Stimulated activated naive B cell treated with anti-CD40 and anti-IgM and Interleukin-4, amounts not matched to agents 10 μg/mL and 1 μg/mL and 100 μg/mL, for 72 hours (primary cell): ENCODE data around the gene NBPF19.
"Not testable (repeated sequence)": the region's sequence is repeated elsewhere in the genome, so short reads cannot be mapped to it uniquely, and the experiment has no call there.

Source experiments
- ATAC-seq, 2 donors: fragments of 150-1000 bp; cut with Tn5 transposase; replicated peaks; 2 replicates each; pipeline ENCODE4 v1.10.0; 2021; ENCODE audit warnings: moderate library complexity in 1 of 2
- DNase-seq: peaks from one replicate; pipeline ENCODE4 v3.0.0; 2021
- H3K27ac Mint-ChIP-seq: one replicate; pipeline ENCODE4 v1.8.0; 2022; ENCODE audit warnings: mild to moderate bottlenecking, mixed read lengths
- H3K27me3 Mint-ChIP-seq, 2 donors: one replicate each; pipeline ENCODE4 v1.8.0; 2022; ENCODE audit warnings: mixed read lengths in 2 of 2
- H3K36me3 Mint-ChIP-seq, 2 donors: one replicate each; pipeline ENCODE4 v1.8.0; 2022; ENCODE audit warnings: mixed read lengths in 2 of 2, mild to moderate bottlenecking in 1 of 2
- H3K4me1 Mint-ChIP-seq, 2 donors: one replicate each; pipeline ENCODE4 v1.8.0; 2022; ENCODE audit warnings: mixed read lengths in 2 of 2, mild to moderate bottlenecking in 1 of 2
- H3K4me3 Mint-ChIP-seq, 2 donors: one replicate each; pipeline ENCODE4 v1.8.0; 2022; ENCODE audit warnings: mild to moderate bottlenecking in 2 of 2, mixed read lengths in 2 of 2, moderate library complexity in 1 of 2
- H3K9me3 Mint-ChIP-seq, 2 donors: one replicate each; pipeline ENCODE4 v1.8.0; 2022; ENCODE audit warnings: mixed read lengths in 2 of 2, mild to moderate bottlenecking in 1 of 2

The NBPF19 gene, protein sequence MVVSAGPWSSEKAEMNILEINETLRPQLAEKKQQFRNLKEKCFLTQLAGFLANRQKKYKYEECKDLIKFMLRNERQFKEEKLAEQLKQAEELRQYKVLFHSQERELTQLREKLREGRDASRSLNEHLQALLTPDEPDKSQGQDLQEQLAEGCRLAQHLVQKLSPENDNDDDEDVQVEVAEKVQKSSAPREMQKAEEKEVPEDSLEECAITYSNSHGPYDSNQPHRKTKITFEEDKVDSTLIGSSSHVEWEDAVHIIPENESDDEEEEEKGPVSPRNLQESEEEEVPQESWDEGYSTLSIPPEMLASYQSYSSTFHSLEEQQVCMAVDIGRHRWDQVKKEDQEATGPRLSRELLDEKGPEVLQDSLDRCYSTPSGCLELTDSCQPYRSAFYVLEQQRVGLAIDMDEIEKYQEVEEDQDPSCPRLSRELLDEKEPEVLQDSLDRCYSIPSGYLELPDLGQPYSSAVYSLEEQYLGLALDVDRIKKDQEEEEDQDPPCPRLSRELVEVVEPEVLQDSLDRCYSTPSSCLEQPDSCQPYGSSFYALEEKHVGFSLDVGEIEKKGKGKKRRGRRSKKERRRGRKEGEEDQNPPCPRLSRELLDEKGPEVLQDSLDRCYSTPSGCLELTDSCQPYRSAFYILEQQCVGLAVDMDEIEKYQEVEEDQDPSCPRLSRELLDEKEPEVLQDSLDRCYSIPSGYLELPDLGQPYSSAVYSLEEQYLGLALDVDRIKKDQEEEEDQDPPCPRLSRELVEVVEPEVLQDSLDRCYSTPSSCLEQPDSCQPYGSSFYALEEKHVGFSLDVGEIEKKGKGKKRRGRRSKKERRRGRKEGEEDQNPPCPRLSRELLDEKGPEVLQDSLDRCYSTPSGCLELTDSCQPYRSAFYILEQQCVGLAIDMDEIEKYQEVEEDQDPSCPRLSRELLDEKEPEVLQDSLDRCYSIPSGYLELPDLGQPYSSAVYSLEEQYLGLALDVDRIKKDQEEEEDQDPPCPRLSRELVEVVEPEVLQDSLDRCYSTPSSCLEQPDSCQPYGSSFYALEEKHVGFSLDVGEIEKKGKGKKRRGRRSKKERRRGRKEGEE (N-terminal part only)

DNA sequence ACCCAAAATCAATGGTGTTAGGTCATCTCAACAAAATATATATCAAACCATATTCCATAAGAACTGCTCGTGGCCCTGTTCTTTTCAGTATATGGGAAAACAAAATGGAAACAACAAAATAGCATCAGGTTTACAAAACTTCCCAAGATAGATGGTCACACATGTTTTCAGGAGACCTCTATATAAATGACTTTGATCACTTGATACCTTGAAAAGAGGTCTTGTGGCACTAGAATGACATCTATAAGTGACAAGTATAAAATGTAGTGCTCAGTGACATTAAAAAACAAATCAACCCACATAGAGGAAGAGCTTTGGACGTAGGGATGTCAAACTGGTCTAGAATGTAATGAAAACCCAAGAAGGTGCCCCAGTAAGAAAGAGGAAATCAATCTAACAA, at the start of gene NBPF19:
Gene NBPF19, plus strand, starts transcription at position 301 of the 400 bp plus-strand sequence. CDS start 888 bp downstream, outside the sequence.
- H3K9me3 Mint-ChIP-seq, H3K4me1 Mint-ChIP-seq, H3K36me3 Mint-ChIP-seq, ATAC-seq, H3K27me3 Mint-ChIP-seq, DNase-seq, H3K27ac Mint-ChIP-seq, H3K4me3 Mint-ChIP-seq: not testable (repeated sequence)

DNA sequence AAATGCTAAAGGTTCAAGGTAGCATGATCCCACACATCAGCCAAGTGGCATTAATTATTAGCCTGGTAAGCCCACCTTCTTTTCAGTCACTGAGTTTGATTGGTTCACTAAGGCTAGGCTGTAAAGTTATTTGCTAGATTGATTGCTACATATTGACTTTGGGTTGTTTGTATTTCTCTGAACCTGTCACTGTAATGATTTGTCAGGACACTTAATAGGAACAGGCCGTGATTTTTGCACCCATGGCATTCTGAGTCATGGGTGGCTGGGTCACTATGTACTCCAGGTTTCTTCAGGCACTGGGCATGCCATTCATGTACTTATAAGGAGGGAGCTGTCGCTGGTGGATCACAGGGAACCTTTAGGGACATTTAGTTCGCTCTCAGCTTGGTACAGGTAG, 46.5 kb upstream of the NBPF19 start:
- not testable (repeated sequence) for H3K36me3 Mint-ChIP-seq, H3K27ac Mint-ChIP-seq, ATAC-seq, H3K9me3 Mint-ChIP-seq, DNase-seq, H3K4me3 Mint-ChIP-seq, H3K27me3 Mint-ChIP-seq, H3K4me1 Mint-ChIP-seq

DNA sequence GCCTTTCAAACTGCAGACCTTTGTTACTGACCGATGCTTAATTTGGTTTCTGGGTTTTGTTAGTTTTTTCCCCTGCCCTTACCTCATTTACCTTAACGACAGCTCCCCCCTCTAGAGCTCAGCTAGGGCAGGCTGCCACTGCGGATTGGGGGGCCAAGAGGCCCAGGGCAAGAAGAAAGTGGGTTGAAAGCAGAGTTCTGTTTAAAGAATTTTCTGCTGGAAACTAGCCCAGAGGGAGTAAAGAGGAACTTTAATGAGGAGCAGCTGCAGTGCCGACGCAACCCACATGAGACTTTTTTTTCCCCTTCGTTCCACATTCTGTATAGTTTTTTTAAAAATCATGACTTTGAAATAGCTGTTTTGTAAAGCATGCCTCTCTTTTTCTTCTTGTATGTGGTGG, 29.4 kb upstream of the NBPF19 start:
- peak overlapping the region; percentile 56 for H3K27ac Mint-ChIP-seq
- H3K36me3 Mint-ChIP-seq, ATAC-seq, H3K4me1 Mint-ChIP-seq, H3K9me3 Mint-ChIP-seq, H3K27me3 Mint-ChIP-seq: not testable (repeated sequence)
- peak; percentile 1 for DNase-seq
- peak overlapping the region in 1 of 2 donors; percentile 53 for H3K4me3 Mint-ChIP-seq

DNA sequence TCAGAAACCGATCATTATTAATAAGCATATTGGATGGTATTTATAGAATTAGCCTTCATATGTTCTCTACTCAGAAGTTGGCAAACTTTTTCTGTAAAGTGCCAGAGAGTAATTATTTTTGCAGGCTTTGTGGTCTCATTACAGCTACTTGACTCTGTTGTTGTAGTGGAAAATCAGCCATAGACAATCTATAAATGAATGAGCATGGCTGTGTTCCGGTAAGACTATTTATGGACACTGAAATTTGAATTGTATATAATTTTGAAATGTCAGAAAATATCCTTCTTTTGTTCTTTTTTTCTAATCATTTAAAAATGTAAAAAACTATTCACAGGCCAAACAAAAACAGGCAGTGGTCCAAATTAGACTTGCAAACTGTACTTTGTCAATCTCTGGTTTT, 22.6 kb upstream of the NBPF19 start:
- not testable (repeated sequence) for H3K36me3 Mint-ChIP-seq, H3K27ac Mint-ChIP-seq, H3K9me3 Mint-ChIP-seq, ATAC-seq, H3K4me3 Mint-ChIP-seq, H3K4me1 Mint-ChIP-seq, H3K27me3 Mint-ChIP-seq, DNase-seq

DNA sequence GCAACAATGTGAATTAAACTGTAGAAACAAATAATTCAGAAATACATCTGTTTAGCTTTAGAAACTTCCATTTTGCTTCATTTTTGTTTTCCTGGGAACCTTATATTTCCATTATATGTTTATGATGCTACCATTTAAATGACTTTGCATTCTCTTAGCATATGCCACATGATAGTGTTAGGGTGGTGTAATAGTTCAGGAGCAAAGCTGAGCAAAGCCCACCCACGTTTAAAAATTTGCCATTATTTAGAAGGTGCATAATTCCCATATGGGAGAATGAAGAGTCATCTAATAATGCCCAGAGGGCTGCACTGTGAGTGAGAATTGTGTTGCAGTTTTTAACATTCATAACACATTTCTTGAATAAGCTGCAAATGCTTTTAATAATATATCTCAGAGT, 22.2 kb upstream of the NBPF19 start:
- H3K4me1 Mint-ChIP-seq, H3K4me3 Mint-ChIP-seq, H3K9me3 Mint-ChIP-seq, H3K36me3 Mint-ChIP-seq, DNase-seq, ATAC-seq, H3K27ac Mint-ChIP-seq, H3K27me3 Mint-ChIP-seq: not testable (repeated sequence)

DNA sequence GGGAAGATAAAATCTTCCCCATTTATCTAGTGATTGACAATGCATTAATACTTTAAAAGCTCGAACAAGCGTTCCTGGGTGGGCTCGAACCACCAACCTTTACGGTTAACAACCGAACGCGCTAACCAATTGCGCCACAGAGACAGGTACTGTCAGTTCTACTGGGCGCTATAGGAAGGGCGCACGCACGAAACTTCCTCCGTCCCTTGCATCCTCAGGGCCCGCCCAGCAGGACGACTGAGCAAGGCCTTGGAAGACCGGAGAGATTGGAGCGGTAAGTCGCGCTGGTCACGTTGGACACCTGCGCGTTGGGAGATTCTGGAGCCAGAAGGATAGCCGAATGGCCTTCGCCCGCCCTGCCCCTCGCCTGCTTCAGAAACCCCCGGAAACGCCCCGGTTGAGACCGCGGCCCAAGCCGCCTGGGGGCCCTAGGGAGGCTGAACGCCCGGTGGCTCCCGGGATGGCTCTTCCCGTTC, 83.5 kb downstream of the NBPF19 start:
- not testable (repeated sequence) for ATAC-seq, H3K27me3 Mint-ChIP-seq, H3K9me3 Mint-ChIP-seq, H3K4me1 Mint-ChIP-seq, H3K36me3 Mint-ChIP-seq
- Mint-ChIP-seq H3K27ac (peak overlapping the region; percentile 96), H3K4me3 (peak overlapping the region; percentile 82 to 86)
- DNase-seq: peak; percentile 60

DNA sequence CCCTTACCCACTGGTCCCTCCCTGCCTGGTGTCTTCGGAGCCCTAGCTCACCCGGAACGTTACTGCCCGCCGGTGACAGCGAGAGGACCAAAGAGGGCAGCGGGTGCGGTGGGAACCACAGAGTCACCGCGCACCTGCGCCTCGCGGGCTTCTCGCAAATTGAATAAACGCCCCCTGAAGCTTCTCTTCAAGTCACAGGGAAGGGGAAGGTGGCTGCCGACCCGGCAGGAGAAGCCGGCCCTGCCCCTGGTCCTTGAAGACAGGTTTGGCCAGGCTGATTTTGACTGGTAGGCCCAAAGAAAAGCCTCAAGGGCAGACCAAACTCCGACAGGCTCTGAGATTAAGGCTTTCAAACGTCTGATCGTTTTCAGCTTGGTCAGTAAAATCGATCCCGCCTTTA, 87.0 kb downstream of the NBPF19 start:
- not testable (repeated sequence) for H3K4me3 Mint-ChIP-seq, ATAC-seq, H3K27ac Mint-ChIP-seq, H3K9me3 Mint-ChIP-seq, H3K27me3 Mint-ChIP-seq, H3K36me3 Mint-ChIP-seq, DNase-seq, H3K4me1 Mint-ChIP-seq

DNA sequence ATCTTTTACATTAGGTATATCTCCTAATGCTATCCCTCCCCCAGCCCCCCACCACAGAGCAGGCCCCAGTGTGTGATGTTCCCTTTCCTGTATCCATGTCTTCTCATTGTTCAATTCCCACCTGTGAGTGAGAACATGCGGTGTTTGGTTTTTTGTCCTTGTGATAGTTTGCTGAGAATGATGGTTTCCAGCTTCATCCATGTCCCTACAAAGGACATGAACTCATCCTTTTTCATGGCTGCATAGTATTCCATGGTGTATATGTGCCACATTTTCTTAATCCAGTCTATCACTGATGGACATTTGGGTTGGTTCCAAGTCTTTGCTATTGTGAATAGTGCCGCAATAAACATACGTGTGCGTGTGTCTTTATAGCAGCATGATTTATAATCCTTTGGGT, 90.6 kb downstream of the NBPF19 start:
- not testable (repeated sequence) for H3K36me3 Mint-ChIP-seq, H3K27me3 Mint-ChIP-seq, H3K4me1 Mint-ChIP-seq, H3K9me3 Mint-ChIP-seq, H3K27ac Mint-ChIP-seq, ATAC-seq, DNase-seq, H3K4me3 Mint-ChIP-seq

DNA sequence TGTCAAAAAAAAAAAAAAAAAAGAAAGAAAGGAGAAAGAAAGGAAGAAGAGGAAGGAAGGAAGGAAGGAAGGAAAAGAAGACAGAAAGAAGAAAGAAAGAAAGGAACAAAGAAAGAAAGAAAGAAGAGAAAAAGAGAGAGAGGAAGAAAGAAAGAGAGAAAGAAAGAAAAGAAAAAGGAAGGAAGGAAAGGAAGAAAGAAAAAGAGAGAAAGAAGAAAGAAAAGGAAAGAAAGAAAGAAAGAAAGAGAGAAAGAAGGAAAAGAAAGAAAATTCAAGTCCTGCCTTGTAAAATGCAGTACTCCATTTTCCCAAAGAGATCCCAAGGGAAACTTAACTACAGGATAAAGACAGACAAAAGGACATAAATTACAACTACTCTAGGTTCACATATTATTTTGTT, 97.9 kb downstream of the NBPF19 start:
- not testable (repeated sequence) for H3K27me3 Mint-ChIP-seq, ATAC-seq, H3K36me3 Mint-ChIP-seq, H3K27ac Mint-ChIP-seq, H3K4me3 Mint-ChIP-seq, DNase-seq, H3K4me1 Mint-ChIP-seq, H3K9me3 Mint-ChIP-seq

DNA sequence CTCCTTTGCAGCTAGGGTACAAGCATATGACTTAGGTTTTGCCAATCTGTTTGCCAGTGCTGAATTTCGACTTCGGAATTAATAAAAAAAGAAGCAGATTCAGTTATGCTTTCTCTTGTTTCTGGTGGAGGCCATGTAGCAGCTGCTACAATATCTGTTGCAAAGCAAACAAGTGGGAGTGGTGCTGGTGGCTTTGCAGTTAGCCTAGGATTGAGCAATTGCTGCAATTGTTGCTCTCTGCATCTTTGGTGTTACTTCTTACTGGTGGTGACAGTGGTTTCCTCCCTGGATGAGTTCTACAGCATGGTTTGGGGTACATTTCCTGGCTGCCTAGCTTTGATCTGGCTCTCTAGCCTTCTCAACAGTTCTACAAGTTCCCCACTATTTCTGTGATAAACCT, 110.7 kb downstream of the NBPF19 start:
- not testable (repeated sequence) for H3K4me1 Mint-ChIP-seq, H3K36me3 Mint-ChIP-seq, H3K27me3 Mint-ChIP-seq, ATAC-seq, H3K4me3 Mint-ChIP-seq, H3K9me3 Mint-ChIP-seq, DNase-seq, H3K27ac Mint-ChIP-seq
